Activated CD4-positive, alpha-beta T cell treated with anti-CD3 and anti-CD28 coated beads for 48 hours (primary cell): ENCODE data around the gene DENND1A.
A peak's percentile ranks its signal among the peaks of the same experiment; 100 is the strongest.
"Not testable (repeated sequence)": the region's sequence is repeated elsewhere in the genome, so short reads cannot be mapped to it uniquely, and the experiment has no call there.

Experiments
- DNase-seq: peaks from one replicate; pipeline ENCODE4 v3.0.0-alpha.2; 2020

DENND1A gene

GRCh38 chr9:123342247-123342646 is 587.7 kb downstream of the DENND1A start:
- DNase-seq: no peak

DNA sequence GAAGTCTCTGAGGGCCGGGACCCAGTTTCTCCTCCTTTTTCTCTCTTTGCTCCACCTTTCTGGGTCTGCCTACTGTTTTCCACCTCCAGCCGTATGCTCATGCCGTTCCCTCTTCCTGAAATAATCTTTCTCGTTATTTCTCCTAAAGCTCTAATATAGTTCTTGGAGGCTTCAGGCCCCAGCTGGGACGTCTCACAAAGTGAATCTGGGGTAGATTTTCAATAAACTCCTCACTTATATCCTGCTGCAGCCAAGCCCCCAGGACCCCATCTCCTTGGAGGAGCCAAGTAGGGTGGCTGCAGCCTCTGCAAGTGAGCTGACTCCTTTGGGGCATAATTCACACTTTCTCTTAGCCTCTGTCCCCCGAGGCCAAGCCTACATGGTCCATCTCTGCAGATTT is 588.1 kb downstream of the DENND1A start:
- no peak for DNase-seq

DNA sequence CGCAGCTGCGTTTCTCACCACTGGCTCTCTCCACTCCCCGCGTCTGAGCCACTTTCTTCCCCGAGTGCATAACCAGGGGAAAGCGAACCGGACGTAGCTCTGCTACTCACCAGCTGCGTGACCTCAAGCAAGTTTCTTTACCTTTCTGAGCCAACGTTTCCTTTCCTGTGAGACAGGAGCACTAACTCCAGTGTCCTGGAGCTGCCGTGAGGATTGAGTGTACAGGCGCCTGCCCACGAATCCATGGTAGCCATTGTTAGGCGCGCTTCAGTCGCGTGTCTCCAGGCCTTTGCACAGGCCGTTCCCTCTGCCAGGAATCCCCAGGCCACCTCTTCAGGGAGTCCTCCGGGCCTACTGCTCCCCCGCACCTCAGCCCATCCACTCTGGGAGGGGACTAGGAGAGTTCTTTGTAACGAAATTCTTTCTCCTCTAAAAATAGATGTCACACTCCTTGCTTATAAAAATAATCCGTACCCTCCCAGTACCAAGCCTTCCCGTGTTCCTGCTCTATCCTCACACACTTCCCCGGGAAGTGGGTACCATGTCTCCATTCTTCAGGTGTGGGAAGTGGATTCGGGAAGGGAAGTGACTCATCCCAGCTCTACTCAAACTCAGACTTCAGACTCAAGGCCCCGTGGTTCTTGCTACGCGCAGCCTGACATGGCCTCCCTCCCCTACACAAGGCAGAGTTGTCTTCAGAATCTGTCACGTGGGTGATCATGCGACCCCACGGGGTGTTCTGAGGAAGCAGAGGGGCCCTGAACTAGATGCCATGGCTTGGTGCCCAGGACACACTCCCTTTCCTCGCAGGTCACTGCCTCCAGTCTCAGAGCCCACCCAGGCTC is 590.0 kb downstream of the DENND1A start:
- peak; percentile 84 for DNase-seq

GRCh38 chr9:123338710-123339665 is 590.9 kb downstream of the DENND1A start:
- peak; percentile 86 for DNase-seq

DNA sequence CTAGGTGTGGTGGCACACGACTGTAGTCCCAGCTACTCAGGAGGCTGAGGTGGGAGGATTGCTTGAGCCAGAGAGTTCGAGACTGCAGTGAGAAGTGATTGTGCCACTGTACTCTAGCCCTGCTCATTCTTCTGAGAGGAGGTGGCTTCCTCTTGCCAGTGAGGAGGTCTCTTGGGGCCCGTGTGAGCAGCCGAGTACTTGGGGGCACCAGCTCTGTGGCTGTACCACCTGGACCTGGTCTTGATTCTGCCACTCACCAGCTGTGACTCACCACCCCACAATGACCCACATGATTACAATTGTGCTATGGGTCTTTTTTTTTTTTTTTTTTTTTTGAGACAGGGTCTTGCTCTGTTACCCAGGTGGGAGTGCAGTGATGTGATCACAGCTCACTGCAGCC is 592.0 kb downstream of the DENND1A start:
- no peak for DNase-seq

GRCh38 chr9:123336959-123337358 is 593.0 kb downstream of the DENND1A start:
- DNase-seq: no peak

- no peak for DNase-seq
Measured at GRCh38 chr9:123336449-123336848, 593.5 kb downstream of the DENND1A start.

DNA sequence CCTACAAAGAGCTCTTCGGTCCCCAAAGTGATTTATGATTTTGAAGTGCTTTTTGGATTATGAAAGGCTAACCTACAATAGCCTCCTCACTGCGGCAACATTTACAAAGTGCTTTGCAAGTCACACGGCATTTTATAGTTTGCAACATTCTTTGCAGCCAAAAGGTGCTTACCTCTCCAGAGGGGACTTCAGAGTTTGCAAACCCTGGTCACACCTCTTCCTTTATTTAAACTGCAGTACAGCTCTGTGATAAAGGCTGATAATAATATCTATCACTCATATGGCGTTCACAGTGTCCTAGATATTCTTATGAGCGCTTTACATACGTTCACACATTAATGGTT is 594.0 kb downstream of the DENND1A start:
- no peak for DNase-seq

GRCh38 chr9:123335193-123335985 is 594.5 kb downstream of the DENND1A start:
- DNase-seq: no peak

GRCh38 chr9:123334639-123335038 is 595.3 kb downstream of the DENND1A start:
- no peak for DNase-seq

DNA sequence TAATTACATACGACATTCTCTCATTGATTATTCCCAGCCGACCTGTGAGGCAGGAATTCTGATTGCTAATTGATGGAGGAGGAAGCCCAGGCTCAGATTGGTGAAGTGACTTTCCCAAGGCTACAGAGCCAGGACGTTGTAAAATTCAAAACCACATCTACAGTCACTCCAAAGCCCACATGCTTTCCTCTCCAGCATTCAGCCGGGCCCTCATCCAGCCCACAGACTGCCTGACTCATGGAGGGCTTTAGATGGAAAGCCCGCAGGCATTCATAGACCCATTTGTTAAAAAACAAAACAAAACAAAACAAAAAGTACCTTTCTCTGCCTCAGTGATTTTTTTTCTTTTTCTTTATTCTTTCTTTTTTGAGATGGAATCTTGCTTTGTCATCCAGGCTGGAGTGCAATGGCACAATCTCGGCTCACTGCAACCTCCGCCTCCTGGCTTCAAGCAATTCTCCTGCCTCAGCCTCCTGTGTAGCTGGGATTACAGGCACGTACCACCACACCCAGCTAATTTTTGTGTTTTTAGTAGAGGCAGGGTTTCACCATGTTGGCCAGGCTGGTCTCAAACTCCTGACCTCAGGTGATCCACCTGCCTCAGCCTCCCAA is 596.8 kb downstream of the DENND1A start:
- DNase-seq: not testable (repeated sequence)

GRCh38 chr9:123331346-123332060 is 598.4 kb downstream of the DENND1A start:
- no peak for DNase-seq
